HCT116 (cell line): Measurements from ENCODE around the gene ARHGEF11. TPM values are rescaled to one million over a fixed set of nuclear protein-coding genes. Genes with fewer than 3 reads are reported as not detected.

Source experiments
- ATAC-seq: fragments of 200-7000 bp; cut with Tn5 transposase; 2 replicates; pipeline ENCODE4 v1.9.1; 2020; ENCODE audit warnings: mild to moderate bottlenecking, moderate library complexity
- BruUV-seq: library from RNA; stranded (reverse); fragments of 400-500 nt; replicated peaks from 2 replicates; lab custom pipeline; 2021; lab: Mats Ljungman, UMichigan
- CTCF ChIA-PET: fragments of 300-600 bp; sonication (Branson Sonifier 250); formaldehyde crosslinking; loops from one replicate; lab custom pipeline; 2021; ENCODE audit warnings: antibody characterized with exemption; lab: Charles Lee
- POLR2A ChIA-PET: fragments of 300-600, 350-600 bp; sonication (Branson Sonifier 250); formaldehyde crosslinking; loops from one replicate; lab custom pipeline; 2021; ENCODE audit warnings: antibody characterized with exemption; lab: Charles Lee
- RAD21 ChIA-PET, 2 experiments: fragments of 300-600 bp; sonication (Branson Sonifier 250); formaldehyde crosslinking; loops; one replicate each; lab custom pipeline; 2023; ENCODE audit warnings: low total read pairs in 2 of 2; ENCODE audit not compliant: uncharacterized antibody in 2 of 2, unreplicated experiment in 2 of 2, low non-redundant PET in 1 of 2; lab: Charles Lee
- DNase-seq: peaks from one replicate; pipeline ENCODE4 v3.0.0-alpha.2; 2010; ENCODE audit warnings: low read depth, low spot score
- H2AFZ ChIP-seq: fragments of 200-600 bp; shearing (Covaris generic), sonication (generic); 2 replicates; pipeline ENCODE4 v1.6.1; 2017; ENCODE audit warnings: low read depth, mixed run types, mixed read lengths, antibody characterized with exemption, low read length; ENCODE audit not compliant: poor library complexity, severe bottlenecking
- H3K27ac ChIP-seq: 2 replicates; pipeline ENCODE4 v1.5.1; 2012; ENCODE audit warnings: low read depth, low read length
- H3K27me3 ChIP-seq: fragments of 200-600 bp; sonication (generic); 2 replicates; pipeline ENCODE4 v1.6.1; 2016; ENCODE audit warnings: mixed run types, low read length, mixed read lengths; ENCODE audit not compliant: insufficient read depth
- H3K36me3 ChIP-seq, 2 experiments: fragments of 200-500 bp in 1 of 2; fragments of 200-600 bp in 1 of 2; sonication (Bioruptor generic) in 1 of 2; sonication (generic) in 1 of 2; 2 replicates each; pipeline versions ENCODE4 v1.5.1 to v1.6.1; 2014 to 2016; ENCODE audit warnings: low read length in 2 of 2, inconsistent platforms in 1 of 2, mixed read lengths in 1 of 2, mixed run types in 1 of 2; ENCODE audit not compliant: insufficient read depth in 2 of 2, control insufficient read depth in 1 of 2
- H3K4me1 ChIP-seq, 2 experiments: fragments of 200-600 bp in 1 of 2; sonication (generic) in 1 of 2; 2 replicates each; pipeline versions ENCODE4 v1.5.1 to v1.6.1; 2012 to 2017; ENCODE audit warnings: low read length in 2 of 2, inconsistent platforms in 1 of 2, mild to moderate bottlenecking in 1 of 2, mixed read lengths in 1 of 2, mixed run types in 1 of 2, moderate library complexity in 1 of 2; ENCODE audit not compliant: insufficient read depth in 2 of 2, control insufficient read depth in 1 of 2
- H3K4me2 ChIP-seq: fragments of 200-600 bp; sonication (generic); 2 replicates; pipeline ENCODE4 v1.6.1; 2017; ENCODE audit warnings: mixed run types, low read length, mixed read lengths
- H3K4me3 ChIP-seq, 2 experiments: fragments of 200-600 bp in 1 of 2; sonication (generic) in 1 of 2; replicated peaks in 1 of 2; 2 replicates each; pipeline ENCODE4 v1.5.1; 2011 to 2016; ENCODE audit warnings: low read length in 2 of 2, control low read depth in 1 of 2, low read depth in 1 of 2, mild to moderate bottlenecking in 1 of 2, mixed read lengths in 1 of 2, mixed run types in 1 of 2
- H3K79me2 ChIP-seq: fragments of 200-600 bp; sonication (generic); 2 replicates; pipeline ENCODE4 v1.6.1; 2017; ENCODE audit warnings: mild to moderate bottlenecking, mixed run types, low read length, moderate library complexity, mixed read lengths; ENCODE audit not compliant: insufficient read depth
- H3K9ac ChIP-seq: fragments of 200-600 bp; sonication (generic); 2 replicates; pipeline ENCODE4 v1.6.1; 2016; ENCODE audit warnings: low read length, mixed read lengths
- H3K9me2 ChIP-seq: fragments of 200-600 bp; sonication (generic), shearing (Covaris generic); 2 replicates; pipeline ENCODE4 v1.6.1; 2017; ENCODE audit warnings: mixed run types, mild to moderate bottlenecking, moderate library complexity; ENCODE audit not compliant: insufficient read depth
- H3K9me3 ChIP-seq, 2 experiments: fragments of 200-500 bp in 1 of 2; fragments of 200-600 bp in 1 of 2; sonication (Bioruptor generic) in 1 of 2; sonication (generic) in 1 of 2; 2 replicates each; pipeline ENCODE4 v1.6.1; 2014 to 2017; ENCODE audit warnings: low read length in 2 of 2, mixed read lengths in 2 of 2, inconsistent platforms in 1 of 2, low read depth in 1 of 2, mild to moderate bottlenecking in 1 of 2, mixed run types in 1 of 2, moderate library complexity in 1 of 2; ENCODE audit not compliant: control insufficient read depth in 1 of 2, insufficient read depth in 1 of 2
- H4K20me1 ChIP-seq: fragments of 200-600 bp; sonication (generic), shearing (Covaris generic); 2 replicates; pipeline ENCODE4 v1.6.1; 2017; ENCODE audit warnings: mixed run types, mild to moderate bottlenecking, moderate library complexity; ENCODE audit not compliant: insufficient read depth
- ATF3 ChIP-seq: IDR thresholded peaks from 2 replicates; pipeline ENCODE4 v1.6.1; 2012
- CBX3 ChIP-seq: IDR thresholded peaks from 2 replicates; pipeline ENCODE4 v1.6.1; 2012; ENCODE audit warnings: low read depth
- CTCF ChIP-seq, 3 experiments: fragments of 200-600 bp in 1 of 3; sonication (generic) in 1 of 3; IDR thresholded peaks in 2 of 3; conservative IDR thresholded peaks in 1 of 3; 2 replicates each; pipeline ENCODE4 v1.5.1; 2012 to 2017; ENCODE audit warnings: low read depth in 2 of 3, low read length in 2 of 3, antibody characterized with exemption in 1 of 3, borderline replicate concordance in 1 of 3, control low read depth in 1 of 3, mild to moderate bottlenecking in 1 of 3, mixed read lengths in 1 of 3, mixed run types in 1 of 3, moderate library complexity in 1 of 3; ENCODE audit not compliant: insufficient read depth in 1 of 3
- EGR1 ChIP-seq: IDR thresholded peaks from 2 replicates; pipeline ENCODE4 v1.6.1; 2012; ENCODE audit warnings: low read depth
- ELF1 ChIP-seq: IDR thresholded peaks from 2 replicates; pipeline ENCODE4 v1.6.1; 2012; ENCODE audit warnings: low read depth, borderline replicate concordance
- EZH2phosphoT487 ChIP-seq: fragments of 200-600 bp; IDR thresholded peaks from 2 replicates; pipeline ENCODE4 v1.6.1; 2018; ENCODE audit warnings: antibody characterized with exemption, borderline replicate concordance
- FOSL1 ChIP-seq: IDR thresholded peaks from 2 replicates; pipeline ENCODE4 v1.6.1; 2012; ENCODE audit warnings: low read depth
- JUND ChIP-seq: IDR thresholded peaks from 2 replicates; pipeline ENCODE4 v1.6.1; 2012
- POLR2A ChIP-seq: IDR thresholded peaks from 2 replicates; pipeline ENCODE4 v1.7.0; 2011; ENCODE audit warnings: borderline replicate concordance; ENCODE audit not compliant: insufficient read depth, insufficient read length; ENCODE audit errors: extremely low read depth
- POLR2AphosphoS5 ChIP-seq: IDR thresholded peaks from 2 replicates; pipeline ENCODE4 v1.6.1; 2011; ENCODE audit warnings: mild to moderate bottlenecking, low read depth, low read length, moderate library complexity
- RAD21 ChIP-seq: IDR thresholded peaks from 2 replicates; pipeline ENCODE4 v1.6.1; 2012; ENCODE audit warnings: low read depth, mild to moderate bottlenecking
- SIN3A ChIP-seq: IDR thresholded peaks from 2 replicates; pipeline ENCODE4 v1.6.1; 2012; ENCODE audit warnings: low read depth
- SP1 ChIP-seq: IDR thresholded peaks from 2 replicates; pipeline ENCODE4 v1.6.1; 2012; ENCODE audit warnings: low read depth
- TCF7L2 ChIP-seq: IDR thresholded peaks from 2 replicates; pipeline ENCODE4 v1.7.0; 2011; ENCODE audit warnings: borderline replicate concordance, inconsistent platforms; ENCODE audit not compliant: insufficient read depth, insufficient read length; ENCODE audit errors: extremely low read depth
- YY1 ChIP-seq: IDR thresholded peaks from 2 replicates; pipeline ENCODE4 v1.6.1; 2011; ENCODE audit warnings: low read length, low read depth, moderate library complexity, mild to moderate bottlenecking; ENCODE audit not compliant: insufficient replicate concordance; ENCODE audit errors: extremely low read depth
- ZBTB33 ChIP-seq: IDR thresholded peaks from 2 replicates; pipeline ENCODE4 v1.6.1; 2011; ENCODE audit warnings: mild to moderate bottlenecking, low read length, moderate library complexity; ENCODE audit not compliant: insufficient replicate concordance; ENCODE audit errors: extremely low read depth
- ZFX ChIP-seq: fragments of 450-650 bp; IDR thresholded peaks from 2 replicates; pipeline ENCODE4 v1.6.1; 2017
- ZNF274 ChIP-seq: fragments of 200-500 bp; sonication (Bioruptor generic); IDR thresholded peaks from 2 replicates; pipeline ENCODE4 v1.6.1; 2014; ENCODE audit warnings: mild to moderate bottlenecking, low read depth, low read length, inconsistent platforms
- intact Hi-C: fragments of 100-400 bp; cut with micrococcal nuclease; formaldehyde crosslinking; loops from 2 replicates; pipeline ENCODE4 v1.10.0; 2022
- total RNA-seq: library from RNA; stranded (reverse); gene quantifications from one replicate; pipeline ENCODE4 v1.2.1, GENCODE V29; 2021; ENCODE audit not compliant: unreplicated experiment
- TF ChIP-seq, protein P1 (sequence below): IDR thresholded peaks from 2 replicates; pipeline ENCODE4 v1.6.1; 2012; ENCODE audit warnings: low read depth
- TF ChIP-seq, protein P2 (sequence below): IDR thresholded peaks from 2 replicates; pipeline ENCODE4 v1.6.1; 2012

Gene ARHGEF11
- total RNA-seq, 1 experiment from 2014 or later: 28.9 TPM

DNA sequence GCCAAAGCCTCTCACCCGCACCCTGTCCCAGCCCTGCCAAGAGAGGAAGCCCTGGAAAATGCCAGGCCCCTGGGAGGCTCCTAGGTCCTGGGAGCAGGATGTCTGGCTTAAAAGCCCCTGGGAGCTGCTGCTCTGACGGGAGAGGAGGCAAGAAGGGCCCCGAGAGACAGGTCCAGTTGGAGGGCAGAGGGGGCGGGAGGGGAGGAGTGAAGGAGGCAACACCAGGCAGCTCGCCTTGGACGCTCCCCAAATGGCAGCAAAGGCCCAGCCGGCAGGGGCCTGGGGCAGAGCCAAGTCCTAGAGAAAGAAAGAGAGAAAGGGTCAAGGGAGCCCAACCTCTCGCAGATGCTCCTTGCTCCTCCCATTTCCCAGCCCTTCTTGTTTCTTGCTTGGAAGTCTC is 47.3 kb upstream of the ARHGEF11 start:
- no TSS peak for BruUV-seq
- H3K27ac ChIP-seq: no peak overlapping the region

More for the DNA sequence above, 47.3 kb upstream of the ARHGEF11 start:
- no peak for DNase-seq
- ChIA-PET CTCF (no interaction called here), POLR2A (no interaction called here), RAD21 (no interaction called here)
- Histone ChIP-seq H4K20me1 (no peaks in the 10 kb centered on the region), H3K4me1 (0 out of 4 replicates have a peak, but pooled peaks cover 0 to 2% of the 10 kb centered on the region in 2 experiments), H3K9me2 (no peaks in the 10 kb centered on the region; the same call in 1 of the 2 replicates), H3K27me3 (no peaks in the 10 kb centered on the region), H3K9me3 (no peaks in the 10 kb centered on the region), H3K9ac (no peak overlapping the region), H3K4me2 (no peak overlapping the region), H2AFZ (no peak overlapping the region), H3K36me3 (no peaks in the 10 kb centered on the region), H3K79me2 (no peaks in the 10 kb centered on the region), H3K4me3 (no peak overlapping the region)
- TF ChIP-seq, protein P1, sequence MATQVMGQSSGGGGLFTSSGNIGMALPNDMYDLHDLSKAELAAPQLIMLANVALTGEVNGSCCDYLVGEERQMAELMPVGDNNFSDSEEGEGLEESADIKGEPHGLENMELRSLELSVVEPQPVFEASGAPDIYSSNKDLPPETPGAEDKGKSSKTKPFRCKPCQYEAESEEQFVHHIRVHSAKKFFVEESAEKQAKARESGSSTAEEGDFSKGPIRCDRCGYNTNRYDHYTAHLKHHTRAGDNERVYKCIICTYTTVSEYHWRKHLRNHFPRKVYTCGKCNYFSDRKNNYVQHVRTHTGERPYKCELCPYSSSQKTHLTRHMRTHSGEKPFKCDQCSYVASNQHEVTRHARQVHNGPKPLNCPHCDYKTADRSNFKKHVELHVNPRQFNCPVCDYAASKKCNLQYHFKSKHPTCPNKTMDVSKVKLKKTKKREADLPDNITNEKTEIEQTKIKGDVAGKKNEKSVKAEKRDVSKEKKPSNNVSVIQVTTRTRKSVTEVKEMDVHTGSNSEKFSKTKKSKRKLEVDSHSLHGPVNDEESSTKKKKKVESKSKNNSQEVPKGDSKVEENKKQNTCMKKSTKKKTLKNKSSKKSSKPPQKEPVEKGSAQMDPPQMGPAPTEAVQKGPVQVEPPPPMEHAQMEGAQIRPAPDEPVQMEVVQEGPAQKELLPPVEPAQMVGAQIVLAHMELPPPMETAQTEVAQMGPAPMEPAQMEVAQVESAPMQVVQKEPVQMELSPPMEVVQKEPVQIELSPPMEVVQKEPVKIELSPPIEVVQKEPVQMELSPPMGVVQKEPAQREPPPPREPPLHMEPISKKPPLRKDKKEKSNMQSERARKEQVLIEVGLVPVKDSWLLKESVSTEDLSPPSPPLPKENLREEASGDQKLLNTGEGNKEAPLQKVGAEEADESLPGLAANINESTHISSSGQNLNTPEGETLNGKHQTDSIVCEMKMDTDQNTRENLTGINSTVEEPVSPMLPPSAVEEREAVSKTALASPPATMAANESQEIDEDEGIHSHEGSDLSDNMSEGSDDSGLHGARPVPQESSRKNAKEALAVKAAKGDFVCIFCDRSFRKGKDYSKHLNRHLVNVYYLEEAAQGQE: no peak
- TF ChIP-seq EGR1 (no peak), FOSL1 (no peak), ATF3 (no peak), ZBTB33 (no peak), JUND (no peak), TCF7L2 (no peak), POLR2AphosphoS5 (no peak), SIN3A (no peak), EZH2phosphoT487 (no peak), RAD21 (no peak), CTCF (IDR thresholded peaks at IDR 0.05 in 2 of 3, conservative IDR thresholded peaks at IDR 0.05 in 1 of 3; ENCODE audit: borderline replicate concordance in 1 of 3, insufficient read depth in 1 of 3, low read depth in 2 of 3, low read length in 2 of 3) (no peak), ZNF274 (no peak), POLR2A (no peak), ELF1 (no peak), SP1 (no peak), ZFX (no peak), YY1 (no peak), CBX3 (no peak)
- TF ChIP-seq, protein P2, sequence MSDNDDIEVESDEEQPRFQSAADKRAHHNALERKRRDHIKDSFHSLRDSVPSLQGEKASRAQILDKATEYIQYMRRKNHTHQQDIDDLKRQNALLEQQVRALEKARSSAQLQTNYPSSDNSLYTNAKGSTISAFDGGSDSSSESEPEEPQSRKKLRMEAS: no peak
- intact Hi-C loops: loop anchor here (5.0 kb wide), 1 partner anchor 44 kb away; the partner anchor contains the start of gene ETV3
- ATAC-seq: no peak
